HEK293 (cell line): Measurements from ENCODE around the gene TRIM6.

Source experiments
- CTCF ChIA-PET: fragments of 350-600 bp; formaldehyde crosslinking; extraction: SDS; loops from one replicate; lab custom pipeline; 2021; ENCODE audit warnings: antibody characterized with exemption; lab: Yijun Ruan, JAX
- POLR2A ChIA-PET: fragments of 300-600 bp; formaldehyde crosslinking; extraction: SDS; loops from one replicate; lab custom pipeline; 2020; ENCODE audit warnings: antibody characterized with exemption, inconsistent platforms; lab: Yijun Ruan, JAX
- H3K27ac ChIP-seq: fragments of 200-500 bp; sonication (Bioruptor generic); 2 replicates; pipeline ENCODE4 v1.5.1; 2014; ENCODE audit warnings: low read depth, low read length, control low read depth, inconsistent platforms; ENCODE audit errors: extremely low read depth
- H3K36me3 ChIP-seq, 2 experiments: fragments of 200-500 bp in 1 of 2; sonication (Bioruptor generic) in 1 of 2; 1 replicate in 1 of 2; 2 replicates in 1 of 2; pipeline ENCODE4 v1.5.1; 2014 to 2017; ENCODE audit warnings: inconsistent platforms in 2 of 2, low read length in 2 of 2; ENCODE audit not compliant: control insufficient read depth in 2 of 2, insufficient read depth in 1 of 2
- H3K4me1 ChIP-seq: fragments of 200-500 bp; sonication (Bioruptor generic); 2 replicates; pipeline ENCODE4 v1.5.1; 2014; ENCODE audit warnings: mild to moderate bottlenecking, low read length, inconsistent platforms; ENCODE audit not compliant: control insufficient read depth, insufficient read depth
- H3K4me3 ChIP-seq: 2 replicates; pipeline ENCODE4 v1.5.1; 2011; ENCODE audit warnings: low read depth, mild to moderate bottlenecking, control low read depth, low read length, moderate library complexity
- H3K9me3 ChIP-seq: fragments of 200-500 bp; sonication (Bioruptor generic); 2 replicates; pipeline ENCODE4 v1.5.1; 2014; ENCODE audit warnings: low read depth, low read length, inconsistent platforms; ENCODE audit not compliant: control insufficient read depth, insufficient read depth
- CTCF ChIP-seq: fragments of 450-650 bp; formaldehyde crosslinking; IDR thresholded peaks from 2 replicates; pipeline ENCODE4 v1.5.1; 2016; ENCODE audit warnings: missing biosample characterization, missing genetic modification characterization
- IKZF3 ChIP-seq: fragments of 450-650 bp; IDR thresholded peaks from 2 replicates; pipeline ENCODE4 v1.5.0; 2018; ENCODE audit warnings: missing biosample characterization, mild to moderate bottlenecking, missing genetic modification characterization, moderate library complexity
- KLF8 ChIP-seq: fragments of 450-650 bp; formaldehyde crosslinking; IDR thresholded peaks from 2 replicates; pipeline ENCODE4 v1.5.1; 2016; ENCODE audit warnings: missing biosample characterization, missing genetic modification characterization
- OSR2 ChIP-seq: fragments of 450-650 bp; formaldehyde crosslinking; IDR thresholded peaks from 2 replicates; pipeline ENCODE4 v1.5.1; 2016; ENCODE audit warnings: missing biosample characterization, missing genetic modification characterization
- SP7 ChIP-seq: fragments of 450-650 bp; formaldehyde crosslinking; IDR thresholded peaks from 2 replicates; pipeline ENCODE4 v1.5.1; 2016; ENCODE audit warnings: missing biosample characterization, missing genetic modification characterization
- TCF7L2 ChIP-seq: IDR thresholded peaks from 2 replicates; pipeline ENCODE4 v1.6.1; 2011; ENCODE audit warnings: low read depth, mild to moderate bottlenecking, inconsistent platforms, low read length, moderate library complexity, borderline replicate concordance
- ZBTB21 ChIP-seq: fragments of 450-650 bp; formaldehyde crosslinking; IDR thresholded peaks from 2 replicates; pipeline ENCODE4 v1.5.1; 2017; ENCODE audit warnings: missing biosample characterization, missing genetic modification characterization
- ZBTB6 ChIP-seq: fragments of 450-650 bp; formaldehyde crosslinking; IDR thresholded peaks from 2 replicates; pipeline ENCODE4 v1.5.1; 2017; ENCODE audit warnings: missing biosample characterization, missing genetic modification characterization
- ZIC2 ChIP-seq: fragments of 450-650 bp; formaldehyde crosslinking; IDR thresholded peaks from 2 replicates; pipeline ENCODE4 v1.5.1; 2016; ENCODE audit warnings: missing biosample characterization, missing genetic modification characterization
- ZNF175 ChIP-seq: fragments of 450-650 bp; formaldehyde crosslinking; IDR thresholded peaks from 2 replicates; pipeline ENCODE4 v1.5.1; 2016; ENCODE audit warnings: missing biosample characterization, missing genetic modification characterization
- ZNF473 ChIP-seq: fragments of 450-650 bp; formaldehyde crosslinking; IDR thresholded peaks from 2 replicates; pipeline ENCODE4 v1.5.1; 2017; ENCODE audit warnings: missing biosample characterization, missing genetic modification characterization
- ZNF513 ChIP-seq: fragments of 450-650 bp; IDR thresholded peaks from 2 replicates; pipeline ENCODE4 v1.5.1; 2018; ENCODE audit warnings: missing biosample characterization, missing genetic modification characterization
- ZNF518A ChIP-seq: fragments of 450-650 bp; formaldehyde crosslinking; conservative IDR thresholded peaks from 2 replicates; pipeline ENCODE4 v1.5.1; 2016; ENCODE audit warnings: low read depth, missing biosample characterization, missing genetic modification characterization
- ZNF596 ChIP-seq: fragments of 450-650 bp; IDR thresholded peaks from 2 replicates; pipeline ENCODE4 v1.5.0; 2018; ENCODE audit warnings: missing biosample characterization, mild to moderate bottlenecking, missing genetic modification characterization, moderate library complexity
- ZNF600 ChIP-seq: fragments of 450-650 bp; formaldehyde crosslinking; IDR thresholded peaks from 2 replicates; pipeline ENCODE4 v1.5.1; 2016; ENCODE audit warnings: missing biosample characterization, missing genetic modification characterization
- ZNF677 ChIP-seq: fragments of 450-650 bp; IDR thresholded peaks from 2 replicates; pipeline ENCODE4 v1.5.0; 2018; ENCODE audit warnings: missing biosample characterization, mild to moderate bottlenecking, missing genetic modification characterization, moderate library complexity
- ZNF692 ChIP-seq: fragments of 450-650 bp; formaldehyde crosslinking; IDR thresholded peaks from 2 replicates; pipeline ENCODE4 v1.5.1; 2016; ENCODE audit warnings: missing biosample characterization, missing genetic modification characterization
- ZNF785 ChIP-seq: fragments of 450-650 bp; formaldehyde crosslinking; IDR thresholded peaks from 2 replicates; pipeline ENCODE4 v1.5.1; 2016; ENCODE audit warnings: missing biosample characterization, missing genetic modification characterization
- ZNF830 ChIP-seq: fragments of 450-650 bp; IDR thresholded peaks from 2 replicates; pipeline ENCODE4 v1.5.0; 2018; ENCODE audit warnings: missing biosample characterization, missing genetic modification characterization, low read depth, mild to moderate bottlenecking, moderate library complexity
- ZSCAN5A ChIP-seq: fragments of 450-650 bp; formaldehyde crosslinking; IDR thresholded peaks from 2 replicates; pipeline ENCODE4 v1.5.1; 2016; ENCODE audit warnings: missing biosample characterization, missing genetic modification characterization

TRIM6 gene

GRCh38 chr11:5646139-5646538 lies 49.7 kb downstream of the TRIM6 start:
- Histone ChIP-seq H3K4me3 (no peak overlapping the region), H3K36me3 (no peaks in the 10 kb centered on the region), H3K9me3 (no peaks in the 10 kb centered on the region)
- POLR2A ChIA-PET, result no interaction called here
- TF ChIP-seq ZNF677 (tag by site-specific recombination) (no peak), OSR2 (tag by site-specific recombination) (no peak), CTCF (no peak), ZBTB21 (tag by site-specific recombination) (no peak), ZNF600 (tag by site-specific recombination) (no peak), ZBTB6 (tag by site-specific recombination) (no peak), ZNF513 (tag by site-specific recombination) (no peak), ZNF596 (no peak), KLF8 (tag by site-specific recombination) (no peak), ZIC2 (tag by site-specific recombination) (no peak), ZNF692 (no peak), IKZF3 (tag by site-specific recombination) (no peak), ZNF830 (tag by site-specific recombination) (no peak), ZNF473 (no peak)
- TF ChIP-seq, all 188 proteins: peak for 0
- CTCF ChIA-PET, result interaction anchor here (1.4 kb wide), 1 partner anchor 8 kb away, joined by 3 read pairs; no protein-coding TSS in a partner anchor
- no peak overlapping the region for H3K27ac ChIP-seq
- H3K4me1 ChIP-seq, result no peaks in the 10 kb centered on the region

- TF ChIP-seq ZNF518A, result no peak
- TF ChIP-seq ZNF175 (tag by site-specific recombination), result no peak
- no peak for TF ChIP-seq ZSCAN5A (tag by site-specific recombination)
- no peak for TF ChIP-seq SP7 (tag by site-specific recombination)
- no peak for TF ChIP-seq TCF7L2
- TF ChIP-seq ZNF785 (tag by site-specific recombination), result no peak
- POLR2A ChIA-PET, result no interaction called here
- CTCF ChIA-PET, result no interaction called here
These were observed 59.0 kb downstream of the TRIM6 start for GRCh38 chr11:5655474-5655873.

More at GRCh38 chr11:5655474-5655873, 59.0 kb downstream of the TRIM6 start:
- no peaks in the 10 kb centered on the region for H3K9me3 ChIP-seq
- H3K4me1 ChIP-seq, result no peaks in the 10 kb centered on the region
- H3K36me3 ChIP-seq, result no peaks in the 10 kb centered on the region
- no peak overlapping the region for H3K27ac ChIP-seq
- H3K4me3 ChIP-seq, result no peak overlapping the region
